NCI-H524 (cell line): Measurements from ENCODE around the gene PKD1.

Source experiments
- DNase-seq, 2 experiments: peaks; one replicate each; lab custom pipeline; 2025; lab: John Stamatoyannopoulos, UW

The PKD1 gene

GRCh38 chr16:2135770-2136490 is at the start of gene PKD1:
Gene PKD1, minus strand, starts transcription at chr16:2135898. Its CDS starts 209 bp downstream, at chr16:2135689.
- DNase-seq = peak; percentile 79 to 90

- no peak for DNase-seq
These were observed 49.3 kb upstream of the PKD1 start for GRCh38 chr16:2184962-2185361.

- no peak for DNase-seq
These were observed 48.6 kb upstream of the PKD1 start for GRCh38 chr16:2184346-2184745.

- no peak for DNase-seq
These were observed 48.0 kb upstream of the PKD1 start for GRCh38 chr16:2183671-2184070.

GRCh38 chr16:2181952-2182351 is 46.3 kb upstream of the PKD1 start:
- DNase-seq = no peak

- no peak for DNase-seq
These were observed 45.5 kb upstream of the PKD1 start for GRCh38 chr16:2180962-2181923.

- no peak for DNase-seq
These were observed 44.8 kb upstream of the PKD1 start for GRCh38 chr16:2180461-2180860.

- no peak for DNase-seq
These were observed 43.9 kb upstream of the PKD1 start for GRCh38 chr16:2179576-2179975.

GRCh38 chr16:2179107-2179501 is 43.4 kb upstream of the PKD1 start:
- DNase-seq = no peak

GRCh38 chr16:2178321-2179106 is 42.8 kb upstream of the PKD1 start:
- no peak for DNase-seq

- DNase-seq = no peak
These were observed 41.9 kb upstream of the PKD1 start for GRCh38 chr16:2177561-2177960.

- DNase-seq = no peak
These were observed 41.4 kb upstream of the PKD1 start for GRCh38 chr16:2177101-2177500.

- no peak for DNase-seq
These were observed 40.3 kb upstream of the PKD1 start for GRCh38 chr16:2176047-2176446.

GRCh38 chr16:2175454-2175853 is 39.8 kb upstream of the PKD1 start:
- no peak for DNase-seq

GRCh38 chr16:2174396-2175131 is 38.9 kb upstream of the PKD1 start:
- DNase-seq = no peak

- DNase-seq = no peak
These were observed 38.2 kb upstream of the PKD1 start for GRCh38 chr16:2173916-2174315.

- DNase-seq = no peak
These were observed 37.7 kb upstream of the PKD1 start for GRCh38 chr16:2173366-2173765.

GRCh38 chr16:2172688-2173335 is 37.1 kb upstream of the PKD1 start:
- DNase-seq = no peak

GRCh38 chr16:2171601-2172178 is 36.0 kb upstream of the PKD1 start:
- DNase-seq = no peak

GRCh38 chr16:2170587-2171435 is 35.1 kb upstream of the PKD1 start:
- DNase-seq = no peak
